GF-D8 (cell line): ENCODE data around the gene SLCO1B1.
"Not testable (repeated sequence)": the region's sequence is repeated elsewhere in the genome, so short reads cannot be mapped to it uniquely, and the experiment has no call there.

Experiments
- DNase-seq: peaks from one replicate; lab custom pipeline; 2025; lab: John Stamatoyannopoulos, UW

The SLCO1B1 gene, protein sequence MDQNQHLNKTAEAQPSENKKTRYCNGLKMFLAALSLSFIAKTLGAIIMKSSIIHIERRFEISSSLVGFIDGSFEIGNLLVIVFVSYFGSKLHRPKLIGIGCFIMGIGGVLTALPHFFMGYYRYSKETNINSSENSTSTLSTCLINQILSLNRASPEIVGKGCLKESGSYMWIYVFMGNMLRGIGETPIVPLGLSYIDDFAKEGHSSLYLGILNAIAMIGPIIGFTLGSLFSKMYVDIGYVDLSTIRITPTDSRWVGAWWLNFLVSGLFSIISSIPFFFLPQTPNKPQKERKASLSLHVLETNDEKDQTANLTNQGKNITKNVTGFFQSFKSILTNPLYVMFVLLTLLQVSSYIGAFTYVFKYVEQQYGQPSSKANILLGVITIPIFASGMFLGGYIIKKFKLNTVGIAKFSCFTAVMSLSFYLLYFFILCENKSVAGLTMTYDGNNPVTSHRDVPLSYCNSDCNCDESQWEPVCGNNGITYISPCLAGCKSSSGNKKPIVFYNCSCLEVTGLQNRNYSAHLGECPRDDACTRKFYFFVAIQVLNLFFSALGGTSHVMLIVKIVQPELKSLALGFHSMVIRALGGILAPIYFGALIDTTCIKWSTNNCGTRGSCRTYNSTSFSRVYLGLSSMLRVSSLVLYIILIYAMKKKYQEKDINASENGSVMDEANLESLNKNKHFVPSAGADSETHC

DNA sequence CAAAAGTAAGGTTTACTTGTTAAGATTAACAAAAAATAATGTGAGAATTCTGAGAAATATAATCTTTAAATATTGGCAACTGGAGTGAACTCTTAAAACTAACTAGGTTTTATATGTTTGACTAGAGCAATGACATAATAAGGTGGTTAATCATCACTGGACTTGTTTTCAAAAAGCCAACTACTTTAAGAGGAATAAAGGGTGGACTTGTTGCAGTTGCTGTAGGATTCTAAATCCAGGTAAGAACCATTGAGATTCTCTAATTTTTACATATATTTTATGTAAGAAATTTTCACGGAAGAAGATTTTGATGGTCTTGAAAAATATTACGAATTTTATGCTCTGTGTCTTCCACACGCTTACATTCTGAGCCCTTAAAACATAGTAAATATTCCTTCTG is at the start of gene SLCO1B1:
TSS of gene SLCO1B1 (plus strand) at position 197 of the 400 bp plus-strand sequence. CDS start 10,381 bp downstream, outside the sequence.
- no peak for DNase-seq

- DNase-seq, result not testable (repeated sequence)
Measured at GRCh38 chr12:21084753-21085152, 46.2 kb upstream of the SLCO1B1 start.

DNA sequence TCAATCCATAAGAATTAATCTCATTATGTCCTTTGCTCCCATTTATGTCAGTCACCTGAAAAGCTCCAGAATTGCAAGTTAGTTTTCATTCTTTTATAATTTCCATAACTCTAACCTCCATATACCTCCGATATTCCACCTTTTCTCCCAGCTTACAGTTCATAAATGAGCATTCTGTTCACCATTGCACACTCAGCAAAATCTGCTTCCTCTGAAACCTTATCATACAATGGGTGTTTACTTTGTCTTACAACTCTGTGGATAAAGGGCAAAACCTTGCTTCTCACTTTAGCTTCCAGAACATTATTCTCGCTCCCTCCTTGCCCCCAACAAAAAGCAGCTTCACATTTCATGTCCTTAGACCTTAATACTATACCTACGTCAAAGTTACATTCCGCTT is 19.3 kb upstream of the SLCO1B1 start:
- DNase-seq, result no peak

- DNase-seq, result no peak
Measured at GRCh38 chr12:21113266-21113665, 17.7 kb upstream of the SLCO1B1 start.

DNA sequence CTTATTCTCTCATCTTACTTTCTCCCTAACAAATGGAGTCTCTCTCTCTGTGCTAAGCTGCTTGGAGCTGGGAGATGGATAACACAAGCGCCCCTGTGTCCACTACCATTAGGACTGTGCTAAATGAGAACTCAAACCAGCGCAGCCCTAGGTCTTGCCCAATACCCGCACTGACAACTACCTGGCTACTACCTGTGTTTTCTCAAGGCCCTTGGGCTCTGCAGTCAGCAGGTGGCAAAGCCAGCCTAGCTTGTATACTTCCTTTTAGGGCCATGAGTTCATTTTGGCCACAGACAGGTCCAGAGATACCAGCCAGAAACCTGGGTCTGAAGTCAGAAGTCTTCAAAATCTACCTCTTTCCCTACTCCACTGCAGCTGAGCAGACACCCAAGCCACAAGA is 13.0 kb upstream of the SLCO1B1 start:
- no peak for DNase-seq

GRCh38 chr12:21118760-21119159 is 12.2 kb upstream of the SLCO1B1 start:
- no peak for DNase-seq

- DNase-seq, result no peak
Measured at GRCh38 chr12:21129351-21129750, 1.6 kb upstream of the SLCO1B1 start.

GRCh38 chr12:21129906-21130305 is 1.1 kb upstream of the SLCO1B1 start:
- no peak for DNase-seq

DNA sequence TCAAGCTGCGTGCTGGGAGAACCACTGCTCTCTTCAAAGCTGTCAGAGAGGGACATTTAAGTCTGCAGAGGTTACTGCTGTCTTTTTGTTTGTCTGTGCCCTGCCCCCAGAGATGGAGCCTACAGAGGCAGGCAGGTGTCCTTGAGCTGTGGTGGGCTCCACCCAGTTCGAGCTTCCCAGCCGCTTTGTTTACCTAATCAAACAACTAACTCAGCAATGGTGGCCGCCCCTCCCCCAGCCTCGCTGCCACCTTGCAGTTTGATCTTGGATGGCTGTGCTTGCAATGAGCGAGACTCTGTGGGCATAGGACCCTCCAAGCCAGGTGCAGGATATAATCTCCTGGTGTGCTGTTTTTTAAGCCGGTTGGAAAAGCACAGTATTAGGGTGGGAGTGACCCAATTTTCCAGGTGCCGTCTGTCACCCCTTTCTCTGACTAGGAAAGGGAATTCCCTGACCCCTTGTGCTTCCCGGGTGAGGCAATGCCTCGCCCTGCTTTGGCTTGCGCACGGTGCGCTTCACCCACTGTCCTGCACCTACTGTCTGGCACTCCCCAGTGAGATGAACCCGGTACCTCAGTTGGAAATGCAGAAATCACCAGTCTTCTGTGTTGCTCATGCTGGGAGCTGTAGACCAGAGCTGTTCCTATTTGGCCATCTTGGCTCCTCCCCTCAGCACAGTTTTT is 6.5 kb downstream of the SLCO1B1 start:
- DNase-seq, result not testable (repeated sequence)

GRCh38 chr12:21138016-21138415 is 7.0 kb downstream of the SLCO1B1 start:
- no peak for DNase-seq

GRCh38 chr12:21144309-21144708 is 13.3 kb downstream of the SLCO1B1 start:
- no peak for DNase-seq

DNA sequence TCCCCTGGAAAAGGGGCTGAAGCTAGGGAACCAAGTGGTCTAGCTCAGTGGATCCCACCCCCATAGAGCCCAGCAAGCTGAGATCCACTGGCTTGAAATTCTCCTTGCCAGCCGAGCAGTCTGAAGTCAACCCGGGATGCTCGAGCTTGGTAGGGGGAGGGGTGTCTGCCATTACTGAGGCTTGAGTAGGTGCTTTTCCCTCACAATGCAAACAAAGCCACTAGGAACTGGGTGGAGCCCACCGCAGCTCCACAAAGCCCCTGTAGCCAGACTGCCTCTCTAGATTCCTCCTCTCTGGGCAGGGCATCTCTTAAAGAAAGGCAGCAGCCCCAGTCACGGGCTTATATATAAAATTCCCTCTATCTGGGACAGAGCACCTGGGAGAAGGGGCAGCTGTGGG is 18.9 kb downstream of the SLCO1B1 start:
- DNase-seq, result not testable (repeated sequence)

- DNase-seq, result no peak
Measured at GRCh38 chr12:21151184-21151583, 20.2 kb downstream of the SLCO1B1 start.

DNA sequence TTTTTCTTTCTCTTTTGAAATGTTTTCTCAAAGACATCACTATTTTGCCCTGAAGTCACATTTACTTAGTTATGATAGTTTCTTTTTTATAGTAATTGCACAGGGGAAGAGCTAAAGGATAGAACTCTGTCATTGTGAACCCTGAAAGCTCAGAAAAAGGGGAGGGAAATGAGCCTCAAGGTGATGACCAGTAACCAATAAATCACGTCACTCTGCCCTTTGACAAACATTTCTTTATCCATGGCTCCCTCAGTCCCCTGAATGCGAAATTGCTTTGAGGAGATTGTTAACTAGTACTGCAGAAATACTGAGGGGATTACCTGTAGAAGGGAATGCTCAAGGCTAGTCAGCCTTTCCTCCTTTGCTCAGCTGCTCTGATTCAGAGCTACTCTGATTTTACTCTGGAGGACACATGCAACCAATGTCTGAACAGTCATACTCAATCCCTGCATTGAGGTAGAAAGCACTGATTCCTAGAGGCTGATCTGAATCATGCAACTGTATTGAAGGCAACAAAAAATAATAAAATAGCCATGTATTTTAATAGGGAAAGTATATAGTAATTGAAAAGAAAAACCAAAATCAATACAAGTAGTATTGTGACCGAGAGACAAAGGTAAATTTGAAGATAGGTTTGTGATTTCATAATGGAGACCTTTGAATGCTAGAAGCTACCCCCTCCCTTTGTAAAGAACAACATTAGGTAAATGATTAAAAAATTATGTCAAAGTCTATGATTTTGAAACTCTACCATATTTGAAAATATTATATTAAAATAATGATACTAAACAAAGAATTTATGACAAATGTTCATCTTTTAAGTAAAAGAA is 24.7 kb downstream of the SLCO1B1 start:
- no peak for DNase-seq

DNA sequence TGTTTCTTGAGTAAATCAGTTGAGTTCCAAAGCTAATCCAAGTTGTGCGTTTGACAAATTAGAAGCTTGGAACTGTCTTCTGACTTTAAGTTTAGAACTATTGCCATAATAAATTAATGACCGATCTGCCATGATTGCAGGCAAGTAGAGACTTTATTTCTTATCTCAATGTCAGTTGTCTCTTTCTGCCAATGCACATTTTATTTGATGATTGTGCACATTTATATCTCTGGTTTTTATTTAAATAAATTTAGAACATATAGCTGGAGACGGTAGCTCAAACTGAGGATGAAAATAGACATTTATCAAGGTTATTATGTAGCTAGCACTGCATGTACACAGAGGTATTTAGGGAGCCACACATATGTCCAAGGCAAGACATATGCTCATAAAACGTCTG is 34.1 kb downstream of the SLCO1B1 start:
- no peak for DNase-seq

DNA sequence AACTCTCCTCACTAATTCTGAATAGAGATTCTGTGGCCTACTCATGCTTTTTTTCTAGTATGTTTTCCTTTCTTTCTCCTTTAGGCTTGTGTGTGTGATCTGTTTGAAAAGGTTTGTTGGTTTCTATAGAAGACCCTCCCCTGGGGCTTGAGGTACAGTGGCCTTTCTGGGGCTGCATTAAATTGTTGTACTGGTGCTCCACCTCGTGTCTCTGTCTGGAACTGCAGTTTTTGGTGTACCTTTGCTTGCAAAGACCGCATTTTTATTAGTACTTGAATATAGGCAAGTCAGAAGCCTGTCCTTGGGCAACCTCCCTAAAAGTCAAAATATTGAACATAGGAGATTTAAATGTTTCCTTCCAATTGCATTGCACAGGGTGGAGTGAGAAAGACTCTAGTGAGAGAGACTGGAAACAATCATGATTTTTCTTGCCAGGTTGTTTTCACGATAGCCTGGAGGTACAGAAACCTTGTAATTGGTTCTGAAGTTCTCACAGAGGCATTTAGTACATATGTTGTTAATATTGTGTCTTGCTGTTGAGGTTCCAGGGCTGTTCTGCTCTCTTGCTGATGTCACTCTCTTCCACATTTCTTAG is 39.0 kb downstream of the SLCO1B1 start:
- DNase-seq, result no peak

DNA sequence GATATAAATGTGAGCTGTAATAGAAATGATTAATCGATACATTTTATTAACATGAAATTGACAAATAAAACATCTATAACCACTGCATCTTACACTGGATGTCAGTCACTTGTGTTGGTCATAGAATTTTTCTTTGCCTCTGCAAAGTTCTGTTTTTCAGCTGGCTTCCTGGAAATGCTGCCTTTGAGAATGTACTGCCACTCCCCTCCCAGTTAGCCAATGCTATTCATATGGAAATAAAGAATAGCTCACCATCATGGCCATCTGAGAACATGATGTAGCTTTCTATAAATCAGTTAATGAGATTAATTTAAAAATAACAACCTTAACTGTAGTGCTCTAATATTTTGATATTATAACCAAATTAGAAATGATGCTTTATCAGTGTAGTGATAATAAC is 41.1 kb downstream of the SLCO1B1 start:
- DNase-seq, result no peak

GRCh38 chr12:21183721-21184275 is 52.8 kb downstream of the SLCO1B1 start:
- DNase-seq, result no peak

DNA sequence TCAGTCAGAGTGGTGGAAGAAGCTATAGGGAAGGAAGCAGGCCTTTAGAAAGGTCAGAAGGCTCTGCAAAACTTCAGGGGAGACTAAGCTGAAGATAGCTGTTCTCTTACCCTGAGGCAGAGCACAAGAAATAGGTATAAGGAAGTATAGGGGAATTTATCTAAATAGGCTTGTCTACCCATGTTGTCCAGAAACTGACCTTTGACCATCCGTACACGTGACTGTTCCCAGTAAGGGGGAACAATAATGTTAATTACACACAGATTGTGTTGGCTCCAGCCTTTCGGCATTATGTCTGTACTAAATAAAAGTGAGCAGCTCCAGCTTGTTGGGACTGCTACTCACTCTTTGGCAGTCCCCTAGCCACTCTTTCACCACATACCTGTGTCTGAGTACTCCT is 59.0 kb downstream of the SLCO1B1 start:
- DNase-seq, result no peak

- DNase-seq, result not testable (repeated sequence)
Measured at GRCh38 chr12:21214433-21214832, 83.4 kb downstream of the SLCO1B1 start.

- DNase-seq, result no peak
Measured at GRCh38 chr12:21219206-21219605, 88.2 kb downstream of the SLCO1B1 start.
